ENCODE measurements around the gene LARP1. TPM values are rescaled to one million over a fixed set of nuclear protein-coding genes. Genes with fewer than 3 reads are reported as not detected.
A peak's percentile ranks its signal among the peaks of the same experiment; 100 is the strongest.

LARP1 gene
- total and polyA plus RNA-seq, 10 of the 15 experiments (the other 5 are each of a cell fraction or from before 2014, with no cell fraction given), result 22.6 to 227 (median 60.8) TPM

DNA sequence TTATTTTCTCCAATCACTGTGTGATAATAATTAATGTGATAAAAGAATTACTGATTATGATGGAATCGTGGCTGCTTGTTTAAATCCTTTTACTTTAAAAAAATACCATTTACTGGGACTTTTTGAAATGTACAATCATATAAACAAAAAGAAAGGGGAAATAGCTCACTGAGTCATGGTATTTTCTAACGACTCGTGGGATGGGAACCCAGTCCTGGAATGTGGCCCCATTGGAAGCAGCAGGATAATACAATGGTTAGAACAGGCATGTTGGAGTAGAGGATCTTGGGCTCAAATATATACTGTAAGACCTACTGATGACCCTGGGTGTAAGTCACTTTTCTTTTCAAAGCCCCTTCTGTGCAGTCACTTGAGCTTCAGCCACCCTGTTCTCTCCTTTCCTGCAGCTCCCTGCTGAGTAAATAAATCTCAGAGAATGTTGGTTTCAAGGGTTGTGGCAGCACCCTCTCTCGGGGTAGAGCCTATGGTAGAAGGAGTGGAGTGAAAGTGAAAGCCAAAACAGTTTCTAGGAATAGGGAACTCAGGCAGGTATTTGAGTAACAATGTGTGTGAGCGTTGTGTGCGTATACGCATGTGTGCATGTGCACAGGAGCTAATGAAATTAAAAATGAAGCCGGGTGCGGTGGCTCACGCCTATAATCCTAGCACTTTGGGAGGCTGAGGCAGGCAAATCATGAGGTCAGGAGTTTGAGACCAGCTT is 40.8 kb upstream of the LARP1 start:
- no peaks in the 10 kb centered on the region for H4K20me1 ChIP-seq (ENCODE audit: control insufficient read depth, insufficient read depth)
- peak; percentile 65 for ATAC-seq
- TF ChIP-seq MTA3 (IDR thresholded peaks at IDR 0.05; ENCODE audit: borderline replicate concordance, low read length), result no peak
- TF ChIP-seq SPI1 (IDR thresholded peaks at IDR 0.05; ENCODE audit: borderline replicate concordance, insufficient read depth, low read depth, low read length), result peak; percentile 37; the same call in 1 of the 2 replicates
- TF ChIP-seq RFX5 (IDR thresholded peaks at IDR 0.05; ENCODE audit: low read depth, low read length), result no peak
- TF ChIP-seq BHLHE40 (IDR thresholded peaks at IDR 0.05; ENCODE audit: borderline replicate concordance in 1 of 2, low read depth in 2 of 2, low read length in 1 of 2), result peak in 1 of 2 experiments; percentile 28; a peak in 1 of 4 replicates
- 0 out of 2 replicates have a peak overlapping the region, but pooled peaks have one; percentile 2 for H3K4me3 ChIP-seq
- POLR2A ChIA-PET, result no interaction called here
- CTCF ChIA-PET, result interaction anchor here (0.6 to 1.4 kb wide), 4 partner anchors 10 to 287 kb away, joined by 3 to 4 read pairs (median 3); no protein-coding TSS in a partner anchor
- no peaks in the 10 kb centered on the region for H3K9me3 ChIP-seq (replicated peaks; ENCODE audit: control insufficient read depth, insufficient read depth, low read length)
- 0 out of 2 replicates have a peak overlapping the region, but pooled peaks have one; percentile 4 for H3K4me2 ChIP-seq (ENCODE audit: control insufficient read depth, insufficient read depth)
- BruUV-seq (replicated peaks), result no TSS peak
- in situ Hi-C loops (cut with MboI), result no loop called here
- WGBS (ENCODE audit: insufficient coverage, insufficient replicate concordance, low lambda C conversion rate, missing lambda C conversion rate), result 50% methylated on average over 10 of the region's 10 CpGs
- intact Hi-C loops (cut with micrococcal nuclease; ENCODE audit: unreplicated experiment), result no loop called here
- H3K27ac ChIP-seq (ENCODE audit: control insufficient read depth, insufficient read depth), result no peak overlapping the region
- SMC1A ChIA-PET (ENCODE audit: uncharacterized antibody, unreplicated experiment), result interaction anchor here (0.5 to 1.9 kb wide), 3 partner anchors 10 to 146 kb away, joined by 3 to 7 read pairs (median 3); no protein-coding TSS in a partner anchor
- no peak overlapping the region for H3K9ac ChIP-seq (ENCODE audit: control insufficient read depth, insufficient read depth, low read length)
- FAIRE-seq, result no peak
- H3K79me2 ChIP-seq (ENCODE audit: control insufficient read depth, insufficient read depth, low read length), result no peaks in the 10 kb centered on the region
- H3K36me3 ChIP-seq (ENCODE audit: control insufficient read depth in 2 of 2, insufficient read depth in 2 of 2, low read length in 1 of 2), result no peaks in the 10 kb centered on the region
- H2AFZ ChIP-seq (ENCODE audit: control insufficient read depth, low read depth, low read length), result peak overlapping the region; percentile 45
- H3K4me1 ChIP-seq (ENCODE audit: control insufficient read depth, insufficient read depth, low read length), result no peaks in the 10 kb centered on the region; the same call in 1 of the 2 replicates
- RAD21 ChIA-PET (ENCODE audit: unreplicated experiment), result no interaction called here
- DNase-seq (ENCODE audit: low read depth, low spot score), result peak; percentile 32
- H3K27me3 ChIP-seq (replicated peaks in 1 of 2; ENCODE audit: control insufficient read depth in 2 of 2, insufficient read depth in 2 of 2, low read length in 1 of 2), result no peaks in the 10 kb centered on the region

GRCh38 chr5:154721481-154722058 is 33.6 kb upstream of the LARP1 start:
- no TSS peak for BruUV-seq (replicated peaks)
- no peaks in the 10 kb centered on the region; the same call in 1 of the 2 replicates for H3K4me1 ChIP-seq (ENCODE audit: control insufficient read depth, insufficient read depth, low read length)
- in situ Hi-C loops (cut with MboI), result no loop called here
- no peak for FAIRE-seq
- WGBS (ENCODE audit: insufficient coverage, insufficient replicate concordance, low lambda C conversion rate, missing lambda C conversion rate), result 49% methylated on average over 5 of the region's 5 CpGs
- ChIA-PET CTCF (no interaction called here), SMC1A (ENCODE audit: uncharacterized antibody, unreplicated experiment) (no interaction called here), RAD21 (ENCODE audit: unreplicated experiment) (no interaction called here), POLR2A (no interaction called here)
- no peaks in the 10 kb centered on the region for H3K36me3 ChIP-seq (ENCODE audit: control insufficient read depth in 2 of 2, insufficient read depth in 2 of 2, low read length in 1 of 2)
- DNase-seq (ENCODE audit: low read depth, low spot score), result no peak
- ATAC-seq, result no peak
- no peaks in the 10 kb centered on the region for H3K79me2 ChIP-seq (ENCODE audit: control insufficient read depth, insufficient read depth, low read length)
- no peaks in the 10 kb centered on the region for H3K9me3 ChIP-seq (replicated peaks; ENCODE audit: control insufficient read depth, insufficient read depth, low read length)
- no peak overlapping the region for H3K4me2 ChIP-seq (ENCODE audit: control insufficient read depth, insufficient read depth)
- no peak overlapping the region for H3K27ac ChIP-seq (ENCODE audit: control insufficient read depth, insufficient read depth)
- no peak overlapping the region for H3K4me3 ChIP-seq
- intact Hi-C loops (cut with micrococcal nuclease; ENCODE audit: unreplicated experiment), result no loop called here
- TF ChIP-seq, protein P1, sequence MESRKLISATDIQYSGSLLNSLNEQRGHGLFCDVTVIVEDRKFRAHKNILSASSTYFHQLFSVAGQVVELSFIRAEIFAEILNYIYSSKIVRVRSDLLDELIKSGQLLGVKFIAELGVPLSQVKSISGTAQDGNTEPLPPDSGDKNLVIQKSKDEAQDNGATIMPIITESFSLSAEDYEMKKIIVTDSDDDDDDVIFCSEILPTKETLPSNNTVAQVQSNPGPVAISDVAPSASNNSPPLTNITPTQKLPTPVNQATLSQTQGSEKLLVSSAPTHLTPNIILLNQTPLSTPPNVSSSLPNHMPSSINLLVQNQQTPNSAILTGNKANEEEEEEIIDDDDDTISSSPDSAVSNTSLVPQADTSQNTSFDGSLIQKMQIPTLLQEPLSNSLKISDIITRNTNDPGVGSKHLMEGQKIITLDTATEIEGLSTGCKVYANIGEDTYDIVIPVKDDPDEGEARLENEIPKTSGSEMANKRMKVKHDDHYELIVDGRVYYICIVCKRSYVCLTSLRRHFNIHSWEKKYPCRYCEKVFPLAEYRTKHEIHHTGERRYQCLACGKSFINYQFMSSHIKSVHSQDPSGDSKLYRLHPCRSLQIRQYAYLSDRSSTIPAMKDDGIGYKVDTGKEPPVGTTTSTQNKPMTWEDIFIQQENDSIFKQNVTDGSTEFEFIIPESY (IDR thresholded peaks at IDR 0.05), result no peak
- TF ChIP-seq CBFB (IDR thresholded peaks at IDR 0.05; ENCODE audit: low read depth) (no peak), CUX1 (IDR thresholded peaks at IDR 0.05; ENCODE audit: insufficient replicate concordance, low read depth, low read length) (no peak)
- no peak overlapping the region for H2AFZ ChIP-seq (ENCODE audit: control insufficient read depth, low read depth, low read length)
- H3K9ac ChIP-seq (ENCODE audit: control insufficient read depth, insufficient read depth, low read length), result no peak overlapping the region
- no peaks in the 10 kb centered on the region for H3K27me3 ChIP-seq (replicated peaks in 1 of 2; ENCODE audit: control insufficient read depth in 2 of 2, insufficient read depth in 2 of 2, low read length in 1 of 2)
- no peaks in the 10 kb centered on the region for H4K20me1 ChIP-seq (ENCODE audit: control insufficient read depth, insufficient read depth)

All from GM12878 (cell line).